Activated CD8-positive, alpha-beta memory T cell treated with anti-CD3 and anti-CD28 coated beads for 36 hours (primary cell): ENCODE data around the gene PARVB. TPM values are rescaled to one million over a fixed set of nuclear protein-coding genes. Genes with fewer than 3 reads are reported as not detected.

ENCODE experiments used
- CTCF ChIA-PET: fragments of 350-600 bp; sonication (Branson Sonifier 250); formaldehyde crosslinking; loops from one replicate; lab custom pipeline; 2021; ENCODE audit warnings: antibody characterized with exemption; lab: Charles Lee
- POLR2A ChIA-PET: fragments of 350-600 bp; sonication (Branson Sonifier 250); formaldehyde crosslinking; loops from one replicate; lab custom pipeline; 2021; ENCODE audit warnings: antibody characterized with exemption; lab: Charles Lee
- total RNA-seq, 2 experiments: library from RNA; stranded (reverse); gene quantifications; one replicate each; pipeline ENCODE4 v1.2.3, GENCODE V29; 2021

Gene PARVB
- total RNA-seq, 2 experiments from 2014 or later: 94.0 to 101 TPM

- CTCF ChIA-PET: no interaction called here
- POLR2A ChIA-PET: no interaction called here
These were observed 112.7 kb downstream of the PARVB start for GRCh38 chr22:44136786-44137185.

DNA sequence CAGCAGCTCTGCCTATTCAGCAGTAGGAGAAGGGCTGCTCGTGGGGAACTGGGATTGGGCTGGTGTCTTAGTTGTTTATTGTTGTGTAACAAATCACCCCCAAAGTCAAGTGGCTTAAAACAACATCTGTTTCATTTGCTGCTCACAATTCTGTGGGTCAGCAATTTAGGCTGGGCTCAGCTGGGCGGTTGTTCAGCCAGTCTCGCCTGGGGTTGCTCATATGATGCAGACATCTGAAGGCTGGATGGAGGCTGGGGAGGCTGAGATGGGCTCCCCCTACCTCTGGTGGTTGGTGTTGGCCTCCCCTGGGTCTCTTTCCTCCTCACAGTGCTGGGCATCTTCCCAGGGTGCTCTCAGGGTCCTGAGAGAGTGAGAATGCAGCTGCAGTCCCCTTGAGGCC lies 113.3 kb downstream of the PARVB start:
- ChIA-PET CTCF (no interaction called here), POLR2A (no interaction called here)

GRCh38 chr22:44139773-44140172 lies 115.7 kb downstream of the PARVB start:
- ChIA-PET POLR2A (no interaction called here), CTCF (no interaction called here)

GRCh38 chr22:44142421-44143104 lies 118.5 kb downstream of the PARVB start:
- CTCF ChIA-PET: interaction anchor here (0.6 kb wide), 1 partner anchor 93 kb away, joined by 3 read pairs; no protein-coding TSS in a partner anchor

GRCh38 chr22:44143105-44143474 lies 119.0 kb downstream of the PARVB start:
- ChIA-PET POLR2A (interaction anchor here (0.6 kb wide), 1 partner anchor 201 kb away, joined by 5 read pairs; no protein-coding TSS in a partner anchor), CTCF (no interaction called here)

More at GRCh38 chr22:44142421-44143104, 118.5 kb downstream of the PARVB start:
- POLR2A ChIA-PET: interaction anchor here (0.6 kb wide), 1 partner anchor 200 kb away, joined by 5 read pairs; no protein-coding TSS in a partner anchor

GRCh38 chr22:44143579-44143978 lies 119.5 kb downstream of the PARVB start:
- POLR2A ChIA-PET: no interaction called here
- CTCF ChIA-PET: no interaction called here

DNA sequence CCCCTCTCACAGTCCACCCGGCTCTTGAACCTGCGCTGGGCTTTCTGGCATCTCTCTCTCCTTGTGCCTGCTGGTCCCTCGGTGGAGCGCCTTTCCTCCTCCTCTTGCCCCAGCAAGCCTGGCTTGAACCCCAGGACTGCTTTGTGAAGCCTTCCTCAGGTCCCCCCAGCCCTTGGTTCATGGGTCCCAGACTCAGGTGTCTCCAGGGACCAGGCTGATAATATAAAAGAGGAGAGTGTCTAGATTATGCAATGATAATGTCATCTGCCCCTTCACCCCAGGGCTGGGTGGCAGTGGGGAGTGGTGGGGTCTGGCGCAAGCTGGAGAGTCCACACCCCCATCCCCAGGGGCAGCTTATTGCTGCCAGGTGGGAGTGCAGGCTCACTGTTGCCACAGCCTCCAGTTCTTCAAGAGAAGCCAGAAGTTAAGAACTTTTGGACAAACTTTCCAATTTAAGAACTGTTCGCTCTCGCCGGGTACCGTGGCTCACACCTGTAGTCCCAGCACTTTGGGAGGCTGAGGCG lies 120.0 kb downstream of the PARVB start:
- ChIA-PET POLR2A (no interaction called here), CTCF (no interaction called here)

DNA sequence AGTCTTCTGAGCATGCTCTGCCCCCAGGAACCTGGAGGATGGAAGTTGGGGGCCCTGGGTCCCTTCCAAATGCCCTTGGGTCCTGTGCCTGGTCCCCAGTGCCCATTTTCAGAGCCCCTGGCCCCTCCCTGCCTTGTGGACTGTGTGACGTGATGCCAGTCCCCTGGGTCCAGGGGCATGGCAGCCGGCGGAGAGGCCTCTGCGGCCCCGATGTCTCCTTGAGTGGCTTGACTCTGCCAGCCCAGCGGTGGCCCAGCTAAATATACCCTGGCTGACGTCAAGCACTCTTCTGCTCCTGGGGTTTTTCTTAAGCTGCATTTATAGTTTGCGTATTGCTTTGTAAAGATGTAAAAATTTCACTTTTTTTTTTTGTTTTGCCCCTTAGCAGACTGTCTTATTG lies 121.4 kb downstream of the PARVB start:
- ChIA-PET CTCF (no interaction called here), POLR2A (no interaction called here)

DNA sequence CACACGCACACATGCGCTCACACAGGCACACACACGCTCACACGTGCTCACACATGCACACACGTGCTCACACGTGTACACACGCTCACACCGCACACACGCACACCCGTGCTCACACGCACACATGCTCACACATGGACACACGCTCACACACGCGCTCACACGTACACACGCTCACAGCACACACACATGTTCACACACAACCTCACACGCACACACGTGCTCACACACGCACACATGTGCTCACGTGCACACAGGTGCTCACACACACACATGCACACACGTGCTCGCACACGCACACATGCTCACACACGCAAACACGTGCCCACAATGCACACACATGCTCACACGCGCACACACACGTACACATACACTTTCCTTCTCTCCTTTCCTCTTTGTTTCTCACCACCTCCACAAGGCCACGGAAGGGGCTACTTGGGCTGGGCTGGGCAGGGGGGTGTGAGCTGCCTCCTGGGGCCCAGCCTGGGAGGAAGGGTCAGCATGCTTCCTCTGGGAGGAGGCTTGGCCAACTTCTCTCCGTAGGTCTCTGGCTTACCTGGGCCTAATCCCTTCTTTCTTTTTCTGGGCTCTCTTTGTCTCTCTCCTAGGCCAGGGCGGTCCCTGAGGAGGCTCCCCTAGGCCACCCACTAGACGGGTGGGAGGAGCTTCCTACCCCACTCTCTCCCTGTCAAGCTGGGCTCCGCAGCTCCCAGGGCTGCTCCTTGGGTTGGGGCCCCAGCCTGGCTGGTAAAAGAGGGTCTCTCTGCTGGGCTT lies 122.2 kb downstream of the PARVB start:
- POLR2A ChIA-PET: interaction anchor here (0.8 kb wide), 1 partner anchor 35 kb away, joined by 3 read pairs; no protein-coding TSS in a partner anchor

GRCh38 chr22:44147008-44147645 lies 123.0 kb downstream of the PARVB start:
- ChIA-PET CTCF (no interaction called here), POLR2A (interaction anchor here (0.8 kb wide), 1 partner anchor 35 kb away, joined by 3 read pairs; no protein-coding TSS in a partner anchor)

More for the DNA sequence above, 122.2 kb downstream of the PARVB start:
- CTCF ChIA-PET: no interaction called here

DNA sequence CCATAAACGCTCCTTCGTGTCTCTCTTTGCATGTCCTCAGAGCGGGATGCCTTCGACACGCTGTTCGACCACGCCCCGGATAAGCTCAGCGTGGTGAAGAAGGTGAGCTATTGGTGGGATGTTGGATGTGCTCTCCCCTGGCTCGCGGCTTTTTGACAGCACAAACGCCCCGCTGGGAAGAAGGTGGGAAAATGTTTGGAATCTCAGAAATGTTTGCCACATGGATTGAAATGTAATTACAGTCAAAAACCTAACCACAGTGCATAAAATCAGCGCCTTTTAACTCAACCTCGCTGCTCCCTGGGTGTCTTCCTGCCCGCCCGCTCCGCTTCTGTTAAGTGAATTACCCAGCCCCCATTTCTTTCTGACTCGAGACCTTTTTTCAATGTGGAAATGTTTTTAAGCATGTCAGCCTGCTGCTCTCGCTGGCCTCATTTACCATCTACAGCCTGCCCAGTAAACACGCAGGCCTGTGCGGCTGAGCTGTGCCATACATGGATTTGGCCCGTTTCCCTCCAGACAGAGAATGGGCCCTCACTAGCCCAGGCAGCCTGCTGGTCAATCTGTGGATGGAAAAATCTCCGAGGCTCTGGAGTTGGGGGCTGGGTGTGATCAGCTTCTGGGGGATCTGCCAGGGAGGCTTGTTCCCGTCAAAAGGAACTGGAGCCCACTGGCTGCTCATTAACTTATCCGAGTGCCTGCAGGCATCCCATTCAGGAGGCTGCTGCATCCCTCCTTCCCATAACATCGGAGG lies 123.9 kb downstream of the PARVB start:
- CTCF ChIA-PET: no interaction called here
- POLR2A ChIA-PET: no interaction called here

DNA sequence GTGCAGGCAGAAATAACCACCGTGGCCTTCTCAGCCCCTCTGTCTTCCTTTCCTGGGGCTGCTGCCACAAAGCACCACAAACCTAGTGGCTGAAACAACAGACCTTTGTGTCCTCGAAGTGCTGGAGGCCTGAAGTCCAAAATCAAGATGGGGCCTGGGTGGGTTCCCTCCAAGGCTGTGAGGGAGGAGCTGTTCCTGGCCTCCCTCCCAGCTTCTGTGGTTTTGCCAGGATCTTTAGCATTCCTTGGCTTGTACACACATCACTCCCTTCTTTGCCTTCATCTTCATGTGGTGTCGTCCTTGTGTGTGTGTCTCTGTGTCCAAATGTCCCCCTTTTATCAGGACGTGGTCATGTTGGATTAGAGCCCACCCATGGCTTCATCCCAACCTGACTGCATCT lies 127.6 kb downstream of the PARVB start:
- CTCF ChIA-PET: no interaction called here
- POLR2A ChIA-PET: no interaction called here

DNA sequence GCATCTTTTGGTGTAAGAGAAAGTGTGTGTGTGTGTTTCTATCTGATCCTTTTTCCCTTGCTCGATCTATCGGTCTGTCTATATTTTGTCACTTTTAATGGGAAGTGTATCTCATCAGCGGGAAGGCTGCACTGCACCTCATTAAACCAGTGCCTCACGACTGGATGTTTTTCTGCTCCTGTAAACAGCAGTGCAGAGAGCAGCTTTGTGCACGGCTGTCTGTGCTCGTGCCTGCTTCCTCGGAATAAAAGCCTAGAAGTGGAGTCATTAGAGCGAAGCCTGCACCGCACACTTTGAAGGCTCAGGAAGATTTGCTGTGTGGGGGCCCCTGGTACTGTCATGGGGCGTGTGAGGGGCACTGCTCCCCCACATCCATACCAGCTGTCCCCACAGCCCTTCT lies 129.6 kb downstream of the PARVB start:
- ChIA-PET POLR2A (no interaction called here), CTCF (no interaction called here)

- ChIA-PET POLR2A (no interaction called here), CTCF (no interaction called here)
These were observed 130.4 kb downstream of the PARVB start for GRCh38 chr22:44154436-44154942.

- POLR2A ChIA-PET: no interaction called here
- CTCF ChIA-PET: no interaction called here
These were observed 131.0 kb downstream of the PARVB start for GRCh38 chr22:44155115-44155514.

GRCh38 chr22:44157916-44158618 lies 134.0 kb downstream of the PARVB start:
- ChIA-PET POLR2A (no interaction called here), CTCF (no interaction called here)

- ChIA-PET POLR2A (no interaction called here), CTCF (no interaction called here)
These were observed 134.7 kb downstream of the PARVB start for GRCh38 chr22:44158816-44159215.

DNA sequence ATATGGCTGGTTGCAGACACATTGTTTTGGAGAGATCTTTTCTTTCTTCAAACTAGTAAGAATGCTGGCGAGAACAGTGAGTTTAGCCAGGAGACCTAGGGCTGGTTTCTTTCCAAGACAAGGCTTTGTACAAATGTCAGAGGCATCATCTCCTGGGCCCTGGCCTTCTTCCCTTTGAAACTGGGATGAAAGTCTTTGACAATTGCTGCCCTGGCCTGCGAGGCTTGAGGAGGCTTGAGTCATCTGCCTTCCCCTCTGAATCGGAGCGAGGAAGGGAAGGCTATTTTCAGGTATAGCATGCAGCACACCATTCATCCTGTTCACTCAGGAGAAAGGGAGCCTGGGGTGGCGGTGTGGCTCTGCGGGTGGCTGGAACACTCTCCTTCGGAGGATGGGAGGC lies 135.1 kb downstream of the PARVB start:
- ChIA-PET CTCF (no interaction called here), POLR2A (no interaction called here)

GRCh38 chr22:44159811-44160210 lies 135.7 kb downstream of the PARVB start:
- ChIA-PET CTCF (no interaction called here), POLR2A (no interaction called here)
